RWPE2 (cell line): ENCODE measurements around the gene EIF2B2.

Experiments
- ATAC-seq: fragments of 200-7000 bp; cut with Tn5 transposase; 3 replicates; pipeline ENCODE4 v1.9.1; 2021; ENCODE audit warnings: low read depth
- DNase-seq: peaks from one replicate; pipeline ENCODE4 v3.0.0-alpha.2; 2020; ENCODE audit warnings: low spot score
- H3K27ac ChIP-seq: fragments of 450-650 bp; 2 replicates; pipeline ENCODE4 v1.5.1; 2017; ENCODE audit warnings: mild to moderate bottlenecking; ENCODE audit not compliant: poor library complexity, severe bottlenecking
- H3K27me3 ChIP-seq: fragments of 250-450 bp; sonication (Bioruptor Pico); 2 replicates; pipeline ENCODE4 v1.5.1; 2021; ENCODE audit warnings: mild to moderate bottlenecking, moderate library complexity; ENCODE audit not compliant: insufficient read depth, poor library complexity, severe bottlenecking
- H3K36me3 ChIP-seq: fragments of 250-450 bp; sonication (Bioruptor Pico); 2 replicates; pipeline ENCODE4 v1.5.1; 2020; ENCODE audit warnings: low read depth, mild to moderate bottlenecking, moderate library complexity
- H3K4me1 ChIP-seq: fragments of 250-450 bp; sonication (Bioruptor Pico); 2 replicates; pipeline ENCODE4 v1.5.1; 2021; ENCODE audit warnings: mild to moderate bottlenecking, moderate library complexity; ENCODE audit not compliant: insufficient read depth, poor library complexity, severe bottlenecking
- H3K4me3 ChIP-seq: fragments of 250-450 bp; sonication (Bioruptor Pico); 2 replicates; pipeline ENCODE4 v1.5.1; 2021; ENCODE audit warnings: mild to moderate bottlenecking, moderate library complexity; ENCODE audit not compliant: severe bottlenecking
- H3K9me3 ChIP-seq: fragments of 250-450 bp; sonication (Bioruptor Pico); 2 replicates; pipeline ENCODE4 v1.5.1; 2021; ENCODE audit warnings: mild to moderate bottlenecking, moderate library complexity; ENCODE audit not compliant: severe bottlenecking
- TF ChIP-seq, protein P1 (sequence below): fragments of 450-650 bp; IDR thresholded peaks from one replicate; pipeline ENCODE4 v1.5.1; 2017; ENCODE audit warnings: mild to moderate bottlenecking, moderate library complexity; ENCODE audit not compliant: poor library complexity, severe bottlenecking

The EIF2B2 gene

DNA sequence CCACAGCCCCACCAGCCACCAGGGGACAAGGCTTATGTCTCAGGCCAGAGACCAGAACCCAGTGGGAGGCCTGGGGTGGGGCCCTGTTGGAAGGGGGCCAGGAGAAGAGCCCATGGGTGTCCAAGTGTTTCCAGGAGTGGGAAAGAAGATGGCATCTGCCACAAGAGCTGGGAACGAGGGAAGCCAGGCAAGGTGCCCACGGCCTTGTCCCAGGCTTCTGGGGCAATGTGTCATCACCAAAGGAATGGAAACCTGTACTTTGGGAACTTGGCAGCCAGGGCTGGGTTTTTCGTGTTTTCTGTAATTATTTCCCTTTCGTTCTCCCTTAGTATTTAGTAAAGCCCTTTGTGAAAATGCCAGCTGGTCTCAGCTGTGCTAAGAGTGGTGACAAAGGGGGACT, 42.0 kb upstream of the EIF2B2 start:
- ATAC-seq (no peak), DNase-seq (no peak)
- H3K36me3 ChIP-seq = no peaks in the 10 kb centered on the region
- no peaks in the 10 kb centered on the region for H3K27me3 ChIP-seq
- peaks cover 35% of the 10 kb centered on the region for H3K4me1 ChIP-seq
- H3K4me3 ChIP-seq = no peak overlapping the region
- TF ChIP-seq, protein P1, sequence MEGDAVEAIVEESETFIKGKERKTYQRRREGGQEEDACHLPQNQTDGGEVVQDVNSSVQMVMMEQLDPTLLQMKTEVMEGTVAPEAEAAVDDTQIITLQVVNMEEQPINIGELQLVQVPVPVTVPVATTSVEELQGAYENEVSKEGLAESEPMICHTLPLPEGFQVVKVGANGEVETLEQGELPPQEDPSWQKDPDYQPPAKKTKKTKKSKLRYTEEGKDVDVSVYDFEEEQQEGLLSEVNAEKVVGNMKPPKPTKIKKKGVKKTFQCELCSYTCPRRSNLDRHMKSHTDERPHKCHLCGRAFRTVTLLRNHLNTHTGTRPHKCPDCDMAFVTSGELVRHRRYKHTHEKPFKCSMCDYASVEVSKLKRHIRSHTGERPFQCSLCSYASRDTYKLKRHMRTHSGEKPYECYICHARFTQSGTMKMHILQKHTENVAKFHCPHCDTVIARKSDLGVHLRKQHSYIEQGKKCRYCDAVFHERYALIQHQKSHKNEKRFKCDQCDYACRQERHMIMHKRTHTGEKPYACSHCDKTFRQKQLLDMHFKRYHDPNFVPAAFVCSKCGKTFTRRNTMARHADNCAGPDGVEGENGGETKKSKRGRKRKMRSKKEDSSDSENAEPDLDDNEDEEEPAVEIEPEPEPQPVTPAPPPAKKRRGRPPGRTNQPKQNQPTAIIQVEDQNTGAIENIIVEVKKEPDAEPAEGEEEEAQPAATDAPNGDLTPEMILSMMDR = no peak
- peak overlapping the region; percentile 41 for H3K27ac ChIP-seq
- no peaks in the 10 kb centered on the region for H3K9me3 ChIP-seq

GRCh38 chr14:74961238-74961911, 41.3 kb upstream of the EIF2B2 start:
- Histone ChIP-seq H3K36me3 (no peaks in the 10 kb centered on the region), H3K27me3 (no peaks in the 10 kb centered on the region), H3K4me1 (peaks cover 40% of the 10 kb centered on the region), H3K4me3 (no peak overlapping the region), H3K27ac (no peak overlapping the region), H3K9me3 (no peaks in the 10 kb centered on the region)
- DNase-seq (no peak), ATAC-seq (no peak)
- TF ChIP-seq, protein P1 = no peak

- Histone ChIP-seq H3K9me3 (no peaks in the 10 kb centered on the region), H3K4me1 (peaks cover 40% of the 10 kb centered on the region), H3K27ac (no peak overlapping the region), H3K27me3 (no peaks in the 10 kb centered on the region), H3K36me3 (no peaks in the 10 kb centered on the region), H3K4me3 (no peak overlapping the region)
- DNase-seq (no peak), ATAC-seq (no peak)
- TF ChIP-seq, protein P1 = no peak
These were observed 40.7 kb upstream of the EIF2B2 start for GRCh38 chr14:74962046-74962445.

DNA sequence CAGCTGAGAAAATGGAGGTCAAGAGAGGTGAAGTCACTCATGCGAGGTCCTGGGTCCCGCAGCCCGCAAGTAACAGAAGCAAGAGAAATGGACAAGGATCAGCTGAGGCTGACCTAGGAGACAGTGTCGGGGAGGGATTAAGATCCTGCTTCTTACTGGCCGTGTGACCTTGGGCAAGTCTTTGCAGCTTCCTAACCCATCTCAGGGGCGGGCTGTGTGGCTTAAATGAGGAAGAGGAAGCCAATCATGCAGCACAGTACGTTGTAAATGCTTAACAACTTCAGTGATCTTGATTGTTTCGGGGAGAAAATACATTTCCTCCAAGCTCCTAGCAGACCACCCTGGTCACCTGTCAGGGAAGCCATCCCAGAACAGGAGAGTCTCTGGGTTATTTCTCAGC, 40.2 kb upstream of the EIF2B2 start:
- Histone ChIP-seq H3K9me3 (no peaks in the 10 kb centered on the region), H3K4me1 (peaks cover 40% of the 10 kb centered on the region), H3K27ac (no peak overlapping the region), H3K27me3 (no peaks in the 10 kb centered on the region), H3K36me3 (no peaks in the 10 kb centered on the region), H3K4me3 (no peak overlapping the region)
- ATAC-seq = no peak
- TF ChIP-seq, protein P1 = no peak
- no peak for DNase-seq

DNA sequence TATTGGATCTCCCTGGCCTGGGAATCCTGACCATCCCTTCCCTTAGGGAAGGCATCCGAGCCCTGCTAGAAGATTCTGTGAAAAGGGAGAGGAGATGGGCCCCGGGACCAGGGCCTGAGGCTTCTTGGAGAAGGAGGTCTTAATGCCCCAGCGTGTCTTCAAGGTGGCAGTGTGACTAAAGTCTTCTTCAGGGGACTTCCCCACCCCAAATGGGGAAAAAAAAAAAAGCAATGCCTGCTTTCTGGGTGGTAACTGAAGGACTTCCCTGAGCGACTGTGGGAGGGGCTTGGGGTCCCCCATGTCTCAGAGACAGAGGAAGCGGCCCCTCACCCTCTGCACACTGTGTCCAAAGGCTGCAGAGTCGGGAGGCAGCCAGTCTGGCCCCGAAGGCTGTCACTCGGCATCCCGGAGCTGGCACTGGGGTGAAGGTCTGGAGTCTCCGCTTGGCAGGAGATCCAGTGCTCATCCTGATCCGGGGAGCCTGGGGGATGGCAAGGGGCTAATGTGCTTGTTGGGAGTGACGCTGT, 39.5 kb upstream of the EIF2B2 start:
- peaks cover 40% of the 10 kb centered on the region for H3K4me1 ChIP-seq
- no peaks in the 10 kb centered on the region for H3K27me3 ChIP-seq
- peak; percentile 68 for DNase-seq
- TF ChIP-seq, protein P1 = no peak
- H3K4me3 ChIP-seq = no peak overlapping the region
- H3K27ac ChIP-seq = peak overlapping the region; percentile 86
- no peaks in the 10 kb centered on the region for H3K36me3 ChIP-seq
- no peak for ATAC-seq
- no peaks in the 10 kb centered on the region for H3K9me3 ChIP-seq
